ENCODE data around the gene SLC27A1.
"Not testable (repeated sequence)": the region's sequence is repeated elsewhere in the genome, so short reads cannot be mapped to it uniquely, and the experiment has no call there.

SLC27A1 gene

DNA sequence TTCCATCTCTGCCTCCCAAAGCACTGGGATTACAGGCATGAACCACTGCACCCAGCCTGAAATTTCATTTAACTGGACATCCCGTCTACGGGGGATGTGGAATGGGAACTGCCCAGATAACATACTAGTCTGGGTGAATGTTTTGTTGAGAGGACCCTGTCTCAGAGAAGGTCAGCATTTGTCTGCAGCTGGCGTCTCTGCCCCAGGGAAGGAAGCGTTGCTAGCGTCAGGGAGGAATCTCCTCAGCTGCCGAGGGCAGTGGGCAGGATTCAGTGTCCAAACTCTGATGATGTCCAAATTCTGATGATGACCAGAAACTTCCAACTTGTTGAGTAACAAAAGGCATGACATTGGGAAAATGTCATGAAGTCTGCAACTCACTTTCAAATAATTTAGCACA, 12.7 kb upstream of the SLC27A1 start:
- DNase-seq = no peak

DNA sequence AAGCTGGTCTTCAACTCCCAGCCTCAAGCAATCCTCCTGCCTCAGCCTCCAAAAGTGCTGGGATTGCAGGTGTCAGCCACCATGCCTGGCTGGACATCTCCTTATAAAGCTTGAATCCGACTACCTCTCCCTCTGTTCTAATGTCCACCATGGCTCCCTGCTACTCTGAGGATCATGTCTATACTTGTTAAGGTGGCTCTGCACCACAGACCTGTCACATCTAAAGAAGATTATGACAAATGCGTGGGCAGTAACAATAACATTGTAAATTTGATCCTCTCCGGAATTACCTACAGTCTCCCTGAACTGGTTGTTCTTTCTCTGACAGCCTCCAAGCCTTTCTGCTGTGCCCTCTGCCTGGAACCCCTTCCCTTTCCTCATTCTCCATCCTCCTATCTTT, 11.4 kb upstream of the SLC27A1 start:
- DNase-seq = no peak

DNA sequence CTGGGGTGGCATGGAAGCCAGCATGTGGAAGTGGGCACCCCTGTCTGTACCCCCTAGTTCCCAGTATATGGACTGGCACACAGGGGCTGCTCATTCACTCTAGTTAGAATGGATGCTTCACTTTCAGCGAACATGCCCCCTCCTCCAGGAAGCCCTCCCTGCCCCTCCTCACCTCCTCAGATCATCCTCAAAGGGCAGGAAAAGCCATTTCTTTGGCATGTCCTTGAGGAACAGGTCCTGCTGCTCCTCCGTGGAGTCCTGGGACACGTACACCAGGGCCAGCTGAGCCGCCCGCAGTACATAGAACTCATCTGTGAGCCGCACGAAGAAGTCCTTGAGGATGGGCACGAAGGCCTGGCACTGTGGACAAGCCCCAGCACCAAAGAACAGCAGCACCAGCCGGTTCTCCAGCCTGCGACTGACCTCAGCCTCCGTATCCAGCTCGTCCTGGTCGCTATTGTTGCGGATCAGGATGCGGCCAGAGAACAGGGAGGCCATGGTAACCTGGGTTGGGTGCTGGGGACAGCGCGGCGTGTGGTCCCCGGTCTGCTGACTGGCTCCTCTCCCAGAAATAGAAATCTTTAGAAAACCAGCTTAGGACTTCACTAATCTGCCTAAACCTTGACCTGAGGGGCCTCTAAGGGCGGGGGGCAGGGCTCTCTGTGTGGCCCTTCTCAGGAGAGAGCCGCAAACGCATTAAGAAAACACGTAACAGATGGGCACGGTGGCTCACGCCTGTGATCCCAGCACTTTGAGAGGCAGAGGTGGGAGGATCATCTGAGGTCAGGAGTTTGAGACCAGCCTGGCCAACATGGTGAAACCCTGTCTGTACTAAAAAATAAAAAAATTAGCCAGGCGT, 9.7 kb upstream of the SLC27A1 start, which contains the start of gene NXNL1:
Gene NXNL1, minus strand, starts transcription at position 555 of the 859 bp plus-strand sequence. Its CDS starts 57 bp downstream, at position 498.
- no peak for DNase-seq

DNA sequence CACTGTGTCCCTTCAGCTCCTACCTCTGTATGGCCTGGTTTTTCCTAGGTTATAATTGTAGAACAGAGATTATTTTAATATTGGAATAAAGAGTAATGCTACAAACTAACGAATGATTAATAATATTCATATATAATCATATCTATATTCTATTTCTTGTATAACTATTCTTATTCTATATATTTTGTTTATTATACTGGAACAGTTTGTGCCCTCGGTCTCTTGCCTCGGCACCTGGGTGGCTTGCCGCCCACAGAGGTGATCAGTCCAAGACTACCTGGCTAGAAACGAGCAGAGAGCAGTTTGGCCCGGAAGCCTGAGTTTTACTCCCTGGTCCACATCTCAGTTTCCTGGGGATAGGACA, 3.9 kb upstream of the SLC27A1 start:
- DNase-seq = no peak

DNA sequence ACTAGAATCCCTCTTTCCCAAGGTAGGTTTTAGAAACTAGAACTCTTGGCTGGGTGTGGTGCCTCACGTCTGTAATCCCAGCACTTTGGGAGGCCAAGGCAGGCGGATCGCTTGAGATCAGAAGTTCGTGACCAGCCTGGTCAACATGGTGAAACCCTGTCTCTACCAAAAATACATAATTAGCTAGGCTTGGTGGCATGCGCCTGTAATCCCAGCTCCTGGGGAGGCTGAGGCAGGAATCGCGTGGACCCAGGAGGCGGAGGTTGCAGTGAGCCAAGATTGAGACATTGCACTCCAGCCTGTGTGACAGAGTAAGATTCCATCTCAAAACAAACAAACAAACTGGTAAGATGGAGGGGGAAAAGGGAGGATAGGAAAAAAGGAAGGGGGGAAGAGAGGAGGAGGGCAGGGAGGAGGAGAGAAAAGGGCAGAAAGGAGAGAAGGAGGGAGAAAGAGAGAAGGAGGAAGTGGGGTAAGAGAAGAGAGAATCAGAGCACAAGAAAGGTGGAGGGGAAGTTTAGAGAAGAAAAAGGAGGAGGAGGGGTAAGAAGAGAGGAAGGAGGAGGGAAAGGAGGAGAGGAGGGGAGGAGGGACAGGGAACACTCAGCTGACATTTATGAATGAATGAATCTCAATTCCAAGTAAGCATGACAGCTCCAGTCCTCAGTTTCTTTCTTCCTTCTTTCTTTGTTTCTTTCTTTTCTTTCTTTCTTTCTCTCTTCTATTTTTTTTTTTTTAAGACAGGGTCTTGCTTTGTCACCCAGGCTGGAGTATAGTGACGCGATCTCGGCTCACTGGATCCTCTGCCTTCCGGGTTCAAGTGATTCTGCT, 2.6 kb upstream of the SLC27A1 start:
- no peak for DNase-seq

DNA sequence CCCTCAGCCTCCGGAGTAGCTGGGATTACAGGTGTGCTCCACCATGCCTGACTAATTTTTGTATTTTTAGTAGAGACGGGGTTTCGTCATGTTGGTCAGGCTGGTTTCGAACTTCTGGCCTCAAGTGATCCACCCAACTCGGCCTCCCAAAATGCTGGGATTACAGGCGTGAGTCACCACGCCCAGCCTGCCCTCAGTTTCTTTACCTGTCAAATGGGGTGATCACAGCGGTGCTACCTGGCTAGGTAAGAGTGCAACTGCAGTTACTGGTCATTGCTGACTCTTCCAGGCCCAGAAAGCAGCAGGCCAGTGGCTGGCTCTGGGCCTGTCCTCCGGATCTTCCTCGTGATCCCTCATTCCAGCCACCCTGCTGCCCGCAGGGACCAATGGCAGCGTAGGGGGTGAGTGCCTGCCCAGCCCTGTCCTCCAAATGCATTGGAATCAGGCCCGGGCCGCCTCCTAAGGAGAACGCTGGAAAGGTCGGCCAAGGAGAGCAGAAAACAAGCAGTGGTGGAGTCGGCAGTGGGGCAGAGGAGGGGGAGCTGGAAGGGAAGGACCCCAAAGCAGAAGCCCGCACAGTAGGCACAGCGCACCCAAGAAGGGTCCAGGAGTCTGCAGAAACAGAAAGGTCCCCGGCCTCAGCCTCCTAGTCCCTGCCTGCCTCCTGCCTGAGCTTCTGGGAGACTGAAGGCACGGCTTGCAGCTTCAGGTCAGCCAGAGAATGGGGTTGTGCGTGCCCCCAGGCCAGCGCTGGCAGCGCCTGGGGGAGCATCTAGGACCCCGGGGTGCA, 1.8 kb upstream of the SLC27A1 start:
- no peak for DNase-seq

DNA sequence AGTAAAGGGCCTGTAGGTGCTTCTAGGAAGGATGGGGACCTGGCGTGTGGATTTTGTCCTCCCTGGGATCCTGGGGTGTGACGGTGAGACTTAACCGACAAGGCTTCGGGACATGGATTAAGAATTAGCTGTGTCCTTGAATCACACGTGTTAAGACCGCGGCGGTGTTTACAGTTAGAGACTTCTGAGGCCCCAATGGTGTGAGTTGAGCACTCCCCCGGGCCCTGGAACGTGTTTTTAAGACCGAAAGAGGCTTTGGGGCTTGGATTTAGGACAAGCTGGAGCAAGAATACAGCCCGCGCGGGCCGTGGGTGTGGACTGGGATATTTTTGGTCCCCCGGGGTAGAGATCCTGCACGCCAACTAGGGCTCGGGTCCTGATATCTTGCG, 1.2 kb upstream of the SLC27A1 start:
- peak; percentile 37 for DNase-seq

DNA sequence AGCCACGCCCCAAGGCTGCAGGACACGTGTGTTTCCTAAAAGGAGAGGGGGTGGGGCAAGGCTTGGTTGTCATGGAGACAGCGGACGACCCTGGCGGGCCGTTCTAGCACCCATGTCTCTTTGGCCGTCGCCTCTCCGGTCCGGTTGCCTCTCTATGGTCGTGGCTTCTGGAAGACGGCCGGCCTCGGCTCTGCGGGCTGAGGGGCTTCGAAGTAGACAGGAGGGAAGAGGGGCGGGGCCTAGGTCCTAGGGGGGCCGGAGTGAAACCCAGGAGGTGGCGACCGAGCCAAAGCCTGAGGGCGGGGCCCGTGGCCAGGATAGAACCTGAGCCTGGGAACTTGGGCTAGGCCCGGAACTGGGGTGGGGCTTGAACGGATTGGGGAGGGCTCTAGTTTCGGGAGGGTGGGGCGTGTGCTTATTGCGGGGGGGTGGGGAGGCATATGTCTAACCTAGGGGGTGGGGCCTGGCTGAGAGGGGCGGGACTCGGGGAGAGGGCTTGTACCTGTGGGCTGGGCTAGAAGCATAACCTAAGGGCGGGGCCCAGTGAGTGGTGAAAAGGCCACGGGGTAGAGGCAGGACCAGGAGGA, 750 bp upstream of the SLC27A1 start:
- DNase-seq = peak; percentile 95

DNA sequence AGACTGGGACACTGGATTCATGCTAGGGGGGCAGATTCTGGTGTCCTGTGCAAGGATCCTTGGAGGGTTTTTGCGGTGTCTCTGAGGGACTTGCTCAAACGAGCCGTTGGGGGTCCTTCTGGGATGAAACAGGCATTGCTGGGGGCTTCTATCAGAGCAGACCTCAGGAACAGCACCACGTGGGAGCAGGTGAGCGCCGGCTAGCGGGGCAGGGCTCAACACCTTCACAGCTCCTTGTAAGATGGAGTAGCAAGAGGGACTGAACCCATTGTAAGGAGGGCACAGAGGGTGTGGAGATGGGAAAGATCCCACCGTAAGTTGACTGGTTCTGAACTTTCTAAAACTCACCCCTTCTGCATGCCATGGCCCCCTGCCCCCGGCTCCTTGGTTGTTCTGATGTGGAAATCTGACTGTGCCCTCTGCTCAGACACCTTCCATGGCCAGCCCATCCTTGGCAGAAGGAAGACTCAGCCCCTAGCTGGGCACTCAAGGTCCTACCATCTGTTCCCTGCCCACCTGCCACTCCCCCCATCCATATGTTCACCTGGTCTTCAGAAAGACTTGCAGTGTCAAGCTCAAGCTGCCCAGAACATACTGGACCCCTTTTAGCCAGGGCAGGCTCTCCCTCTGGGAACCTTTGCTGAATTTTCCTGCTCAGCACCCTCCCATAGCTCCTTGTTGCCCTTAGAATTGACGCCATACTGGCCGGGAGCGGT, 1.2 kb downstream of the SLC27A1 start:
- DNase-seq = no peak

DNA sequence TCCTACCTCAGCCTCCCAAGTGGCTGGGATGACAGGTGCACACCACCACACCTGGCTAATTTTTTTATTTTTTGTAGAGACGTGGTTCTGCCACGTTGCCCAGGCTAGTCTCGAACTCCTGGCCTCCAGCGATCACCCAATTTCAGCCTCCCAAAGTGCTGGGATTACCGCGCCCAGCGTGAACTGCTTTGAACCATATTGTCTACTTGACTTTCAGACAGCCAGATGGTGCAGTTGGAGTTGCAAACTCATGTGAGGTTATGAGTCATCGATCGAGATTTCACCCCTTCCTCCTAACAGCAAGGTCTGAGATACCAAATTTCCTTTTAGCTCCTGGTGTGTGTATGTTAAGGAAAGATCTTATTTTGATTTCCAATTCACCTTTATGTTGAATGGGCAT, 2.7 kb downstream of the SLC27A1 start:
- DNase-seq = no peak

DNA sequence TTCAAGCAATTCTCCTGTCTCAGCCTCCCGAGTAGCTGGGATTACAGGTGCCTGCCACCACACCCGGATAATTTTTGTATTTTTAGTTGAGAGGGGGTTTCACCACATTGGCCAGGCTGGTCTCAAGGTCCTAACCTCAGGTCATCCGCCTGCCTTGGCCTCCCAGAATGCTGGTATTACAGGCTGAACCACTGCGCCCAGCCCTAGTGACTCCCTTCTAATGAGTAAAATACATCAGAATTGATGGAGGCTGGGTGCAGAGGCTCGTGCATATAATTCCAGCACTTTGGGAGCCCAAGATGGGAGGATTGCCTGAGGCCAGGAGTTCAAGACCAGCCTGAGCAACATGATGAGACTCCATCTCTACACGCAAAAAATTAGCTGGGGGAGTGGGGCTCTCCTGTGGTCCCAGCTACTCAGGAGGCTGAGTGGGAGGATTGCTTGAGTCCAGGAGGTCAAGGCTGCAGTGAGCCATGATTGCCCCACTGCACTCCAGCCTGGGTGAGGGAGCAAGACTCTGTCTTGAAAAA, 4.8 kb downstream of the SLC27A1 start:
- not testable (repeated sequence) for DNase-seq

DNA sequence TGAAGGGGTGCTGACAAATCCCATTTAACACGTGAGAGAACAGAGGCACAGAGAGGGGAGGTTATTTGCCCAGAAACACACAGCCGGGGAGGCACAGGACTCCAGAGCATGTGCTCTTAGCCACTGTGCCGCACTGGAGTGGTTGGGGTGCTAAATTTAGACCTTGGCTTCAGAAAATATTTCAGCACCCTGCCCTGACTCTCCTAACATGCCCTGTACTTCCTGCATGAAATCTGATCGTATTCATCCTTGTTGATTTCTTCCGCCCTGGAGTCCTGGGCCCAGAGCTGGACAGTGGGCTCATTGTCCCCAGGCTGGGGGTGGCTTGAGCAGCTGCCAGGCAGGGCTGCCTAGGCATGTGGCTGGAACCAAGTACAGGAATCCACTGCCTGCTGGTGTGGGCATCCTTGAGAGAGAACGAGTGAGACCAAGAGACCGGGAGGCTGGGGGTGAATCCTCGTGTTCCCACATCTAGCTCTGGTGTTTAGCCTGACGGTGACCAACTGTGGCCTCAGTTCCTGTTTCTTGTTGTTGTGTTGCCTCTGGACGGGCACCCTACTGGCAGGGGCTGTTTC, 5.3 kb downstream of the SLC27A1 start:
- DNase-seq = peak; percentile 86

DNA sequence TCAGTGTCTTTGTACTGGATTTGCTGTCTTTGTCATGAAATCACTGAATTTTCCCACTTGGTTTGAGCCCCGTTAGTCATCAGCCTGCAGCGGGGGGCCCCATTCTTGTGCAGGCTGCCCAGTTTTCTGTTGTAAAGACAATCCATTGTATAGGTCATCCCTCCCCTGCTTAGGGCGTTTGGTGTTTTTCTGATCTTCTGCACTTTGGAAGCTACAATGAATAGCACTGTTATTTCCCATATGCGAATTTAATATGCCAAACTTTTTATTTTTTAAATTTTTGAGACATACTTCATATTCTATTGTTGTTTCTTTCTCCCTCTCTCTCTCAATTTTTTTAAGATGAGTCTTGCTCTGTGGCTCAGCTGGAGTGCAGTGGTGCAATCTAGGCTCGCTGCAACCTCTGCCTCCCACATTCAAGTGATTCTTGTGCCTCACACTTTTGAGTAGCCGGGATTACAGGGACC, 9.0 kb downstream of the SLC27A1 start:
- no peak for DNase-seq

DNA sequence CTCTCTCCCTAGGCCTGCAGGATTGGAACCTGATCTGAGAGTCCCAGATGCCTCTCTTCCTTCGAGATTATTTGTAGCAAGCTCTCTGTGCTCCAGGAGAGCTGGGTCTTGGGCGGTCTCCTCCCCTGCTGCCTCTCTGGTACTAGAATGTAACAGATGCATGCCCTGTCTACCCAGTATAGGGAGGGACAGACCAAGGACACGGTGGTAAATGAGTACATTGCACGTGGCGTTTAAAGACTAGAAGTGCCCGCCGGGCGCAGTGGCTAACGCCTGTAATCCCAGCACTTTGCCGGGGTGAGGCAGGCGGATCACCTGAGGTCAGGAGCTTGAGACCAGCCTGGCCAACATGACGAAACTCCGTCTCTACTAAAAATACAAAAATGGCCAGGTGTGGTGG, 11.7 kb downstream of the SLC27A1 start:
- DNase-seq = no peak

DNA sequence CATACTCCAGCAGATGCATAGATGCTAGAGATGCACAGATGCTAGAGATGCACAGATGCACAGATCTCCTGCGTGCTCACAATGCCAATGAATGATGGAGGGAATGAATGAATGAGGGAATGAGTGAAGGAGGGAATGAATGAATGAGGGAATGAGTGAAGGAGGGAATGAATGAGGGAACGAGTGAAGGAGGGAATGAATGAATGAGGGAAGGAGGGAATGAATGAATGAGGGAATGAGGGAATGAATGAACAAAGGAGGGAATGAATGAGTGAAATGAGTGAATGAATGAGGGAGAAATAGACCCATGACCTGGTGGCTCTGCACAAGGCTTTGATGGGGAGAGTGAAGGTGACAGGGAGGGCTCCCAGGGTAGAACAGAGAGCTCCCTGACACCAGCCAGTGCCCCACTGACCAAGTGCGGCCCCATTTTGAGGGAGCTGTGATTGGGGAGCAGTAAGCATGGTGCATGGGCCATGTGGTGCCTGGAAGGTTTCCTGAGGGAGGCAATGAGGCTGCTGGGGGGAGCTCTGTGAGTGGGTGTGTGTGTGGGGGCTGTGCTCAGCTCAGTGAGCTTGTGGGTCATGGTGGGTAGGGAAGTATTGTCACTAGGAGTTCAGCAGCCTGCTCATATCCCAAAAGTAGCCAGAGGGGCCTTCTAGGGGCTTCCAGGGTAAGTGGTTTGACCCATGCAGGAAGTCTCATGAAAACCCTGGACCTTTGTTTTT, 12.7 kb downstream of the SLC27A1 start:
- no peak for DNase-seq

DNA sequence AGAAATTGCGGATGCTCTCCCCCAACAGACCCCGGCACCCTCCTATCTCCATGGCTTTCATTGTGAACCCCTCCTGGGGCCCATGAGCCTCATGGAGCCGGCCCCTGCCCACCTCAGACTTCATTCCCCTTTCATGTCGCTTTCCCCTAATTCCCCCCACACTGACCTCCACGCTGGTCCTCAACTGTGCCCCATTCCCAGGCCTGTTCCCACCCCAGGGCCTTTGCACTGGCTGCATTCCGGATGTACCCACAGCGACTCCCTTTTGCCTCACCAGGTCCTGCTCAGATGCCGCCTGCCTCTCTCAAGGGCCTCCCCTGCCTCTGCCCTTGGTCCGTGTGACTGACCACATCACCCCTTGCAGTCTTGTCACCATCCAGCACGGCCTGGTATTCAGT, 13.3 kb downstream of the SLC27A1 start:
- no peak for DNase-seq

DNA sequence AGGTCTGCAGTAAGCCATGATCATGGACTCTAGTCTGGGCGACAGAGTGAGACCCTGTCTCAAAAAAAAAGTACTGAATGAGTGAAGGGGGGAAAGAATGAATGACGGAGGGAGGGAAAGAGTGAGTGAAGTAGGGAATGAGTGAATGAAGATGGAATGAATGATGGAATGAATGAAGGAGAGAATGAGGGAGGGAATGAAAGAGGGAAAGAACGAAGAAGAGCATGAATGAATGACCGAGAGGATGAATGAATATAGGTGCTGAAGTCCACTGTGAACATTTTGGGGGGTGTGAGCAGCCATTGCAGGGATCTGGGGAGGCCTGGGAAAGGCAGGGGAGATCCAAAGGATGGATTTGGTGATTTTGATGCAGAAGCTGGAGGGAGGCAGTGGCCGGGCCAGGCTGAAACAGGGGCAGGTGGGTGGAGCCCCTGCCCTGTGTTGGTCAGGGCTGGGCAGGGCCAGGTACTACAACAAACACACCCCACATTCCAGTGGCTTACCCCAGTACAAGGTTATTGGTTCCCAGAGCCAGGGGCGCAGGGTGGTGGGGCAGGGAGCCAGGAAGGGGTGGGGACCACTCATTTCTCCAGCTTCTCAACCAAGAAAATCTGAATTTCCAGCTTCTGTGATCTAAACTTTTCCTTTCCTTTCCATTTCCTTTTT, 14.3 kb downstream of the SLC27A1 start:
- no peak for DNase-seq

DNA sequence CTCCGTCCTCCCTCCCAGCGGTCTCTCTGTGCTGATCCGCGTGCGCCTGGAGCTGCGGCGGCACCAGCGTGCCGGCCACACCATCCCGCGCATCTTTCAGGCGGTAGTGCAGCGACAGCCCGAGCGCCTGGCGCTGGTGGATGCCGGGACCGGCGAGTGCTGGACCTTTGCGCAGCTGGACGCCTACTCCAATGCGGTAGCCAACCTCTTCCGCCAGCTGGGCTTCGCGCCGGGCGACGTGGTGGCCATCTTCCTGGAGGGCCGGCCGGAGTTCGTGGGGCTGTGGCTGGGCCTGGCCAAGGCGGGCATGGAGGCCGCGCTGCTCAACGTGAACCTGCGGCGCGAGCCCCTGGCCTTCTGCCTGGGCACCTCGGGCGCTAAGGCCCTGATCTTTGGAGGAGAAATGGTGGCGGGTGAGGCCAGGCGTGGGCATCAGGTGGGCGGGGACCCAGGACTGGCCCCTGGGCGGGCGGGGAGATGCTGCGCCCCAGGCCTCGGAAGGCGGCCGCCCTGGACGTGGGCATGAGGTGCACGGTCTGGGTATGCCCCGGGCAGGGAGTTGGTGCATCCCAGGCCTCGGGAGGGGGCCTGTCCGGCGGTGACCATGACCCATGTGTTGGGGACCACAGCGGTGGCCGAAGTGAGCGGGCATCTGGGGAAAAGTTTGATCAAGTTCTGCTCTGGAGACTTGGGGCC, 16.4 kb downstream of the SLC27A1 start:
- DNase-seq = no peak

Measured in left hindlimb (tissue), 1 donor.